Subcutaneous adipose tissue (tissue), 4 donors: Measurements from ENCODE around the gene PNPO. TPM values are rescaled to one million over a fixed set of nuclear protein-coding genes. Genes with fewer than 3 reads are reported as not detected.

Source experiments
- CTCF ChIP-seq: fragments of 450-650 bp; IDR thresholded peaks from one replicate; pipeline ENCODE4 v1.5.1; 2016; ENCODE audit warnings: low read depth, mild to moderate bottlenecking, control low read depth, antibody characterized with exemption, moderate library complexity
- total RNA-seq, 4 donors: library from RNA; depleted of rRNA; stranded (reverse); fragments of >200 nt; gene quantifications; one replicate each; pipeline ENCODE4 v1.1.0, GENCODE V29; 2016

The PNPO gene
- total RNA-seq, 4 donors from 2014 or later = 22.9 to 34.7 (median 27.4) TPM

GRCh38 chr17:47913050-47913449 lies 28.3 kb upstream of the PNPO start:
- TF ChIP-seq CTCF = no peak

DNA sequence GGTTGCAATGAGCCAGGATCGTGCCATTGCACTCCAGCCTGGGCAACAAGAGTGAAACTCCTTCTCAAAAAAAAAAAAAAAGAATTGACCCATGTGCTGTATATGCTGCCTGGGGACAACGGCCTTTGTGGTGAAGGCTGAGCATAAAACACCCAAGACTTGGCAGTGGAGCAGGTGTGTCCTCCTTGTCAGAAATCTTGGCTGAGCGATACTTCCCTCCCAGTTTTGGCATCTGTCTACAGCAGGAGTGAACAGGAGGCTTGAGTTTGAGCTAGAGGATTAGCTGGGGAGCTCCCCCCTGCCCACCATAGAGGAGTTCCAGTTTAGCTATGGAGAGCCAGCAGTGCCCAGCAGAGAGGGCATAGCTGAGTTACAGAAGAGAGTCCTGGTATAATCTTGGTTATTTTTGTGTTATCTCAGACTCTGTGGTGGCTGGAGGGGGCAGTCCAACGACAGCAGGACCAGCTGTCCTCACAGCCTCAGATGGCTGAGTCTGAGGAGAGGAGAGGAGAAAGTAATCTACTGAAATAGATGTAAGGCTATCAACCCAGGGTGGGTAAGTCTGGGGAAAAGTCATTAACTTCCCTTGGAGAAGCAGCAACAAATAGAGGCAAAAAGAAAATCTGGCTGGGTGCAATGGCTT lies 26.9 kb upstream of the PNPO start:
- TF ChIP-seq CTCF = no peak

GRCh38 chr17:47915776-47916398 lies 25.5 kb upstream of the PNPO start:
- no peak for TF ChIP-seq CTCF

DNA sequence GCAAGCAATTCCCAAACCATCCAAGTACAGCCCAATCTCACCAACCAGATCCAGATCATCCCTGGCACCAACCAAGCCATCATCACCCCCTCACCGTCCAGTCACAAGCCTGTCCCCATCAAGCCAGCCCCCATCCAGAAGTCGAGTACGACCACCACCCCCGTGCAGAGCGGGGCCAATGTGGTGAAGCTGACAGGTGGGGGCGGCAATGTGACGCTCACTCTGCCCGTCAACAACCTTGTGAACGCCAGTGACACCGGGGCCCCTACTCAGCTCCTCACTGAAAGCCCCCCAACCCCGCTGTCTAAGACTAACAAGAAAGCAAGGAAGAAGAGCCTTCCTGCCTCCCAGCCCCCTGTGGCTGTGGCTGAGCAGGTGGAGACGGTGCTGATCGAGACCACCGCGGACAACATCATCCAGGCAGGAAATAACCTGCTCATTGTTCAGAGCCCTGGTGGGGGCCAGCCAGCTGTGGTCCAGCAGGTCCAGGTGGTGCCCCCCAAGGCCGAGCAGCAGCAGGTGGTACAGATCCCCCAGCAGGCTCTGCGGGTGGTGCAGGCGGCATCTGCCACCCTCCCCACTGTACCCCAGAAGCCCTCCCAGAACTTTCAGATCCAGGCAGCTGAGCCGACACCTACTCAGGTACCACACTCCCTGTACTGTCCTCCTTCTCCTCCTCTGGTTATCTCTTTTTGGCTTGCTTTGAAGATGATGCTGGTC lies 24.7 kb upstream of the PNPO start:
- no peak for TF ChIP-seq CTCF

GRCh38 chr17:47917581-47917980 lies 23.8 kb upstream of the PNPO start:
- no peak for TF ChIP-seq CTCF

GRCh38 chr17:47918006-47918405 lies 23.4 kb upstream of the PNPO start:
- TF ChIP-seq CTCF = no peak

DNA sequence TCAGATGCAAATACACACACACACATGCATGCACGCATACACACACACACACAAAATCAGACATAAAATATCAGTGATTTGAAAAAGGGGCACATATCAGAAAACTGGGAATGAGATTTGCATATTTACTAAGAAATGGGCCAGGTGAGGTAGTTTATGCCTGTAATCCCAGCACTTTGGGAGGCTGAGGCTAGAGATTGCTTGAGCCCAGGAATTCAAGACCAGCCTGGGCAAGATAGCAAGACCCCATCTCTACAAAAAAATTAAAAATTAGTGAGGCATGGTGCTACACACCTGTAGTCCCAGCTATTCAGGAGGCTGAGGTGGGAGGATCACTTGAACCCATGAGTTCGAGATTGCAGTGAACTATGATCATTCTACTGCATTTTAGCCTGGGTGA lies 22.4 kb upstream of the PNPO start:
- TF ChIP-seq CTCF = no peak
